HG03025 (cell line): ENCODE results near the gene SLC30A4.

Source experiments
- ATAC-seq: cut with Tn5 transposase; IDR thresholded peaks from one replicate; pipeline ENCODE4 v1.9.1; 2021; ENCODE audit warnings: mild to moderate bottlenecking, moderate library complexity; ENCODE audit not compliant: unreplicated experiment, low FRiP score

Gene SLC30A4

GRCh38 chr15:45456212-45457106 is 66.1 kb downstream of the SLC30A4 start:
- ATAC-seq: no peak

GRCh38 chr15:45454814-45455213 is 67.7 kb downstream of the SLC30A4 start:
- ATAC-seq: peak; percentile 51

- ATAC-seq: no peak
These were observed 71.3 kb downstream of the SLC30A4 start for GRCh38 chr15:45451265-45451664.

GRCh38 chr15:45449916-45450867 is 72.4 kb downstream of the SLC30A4 start:
- ATAC-seq: no peak

- no peak for ATAC-seq
These were observed 73.2 kb downstream of the SLC30A4 start for GRCh38 chr15:45449395-45449794.

- ATAC-seq: no peak
These were observed 74.3 kb downstream of the SLC30A4 start for GRCh38 chr15:45448066-45448915.

- ATAC-seq: no peak
These were observed 78.9 kb downstream of the SLC30A4 start for GRCh38 chr15:45443645-45444044.

GRCh38 chr15:45442507-45443135 is 79.9 kb downstream of the SLC30A4 start:
- ATAC-seq: no peak

- ATAC-seq: no peak
These were observed 80.9 kb downstream of the SLC30A4 start for GRCh38 chr15:45441686-45442085.

GRCh38 chr15:45441036-45441435 is 81.5 kb downstream of the SLC30A4 start:
- ATAC-seq: no peak

GRCh38 chr15:45439521-45440260 is 82.9 kb downstream of the SLC30A4 start:
- ATAC-seq: no peak

GRCh38 chr15:45435124-45435903 is 87.2 kb downstream of the SLC30A4 start:
- ATAC-seq: no peak

- ATAC-seq: no peak
These were observed 88.4 kb downstream of the SLC30A4 start for GRCh38 chr15:45434078-45434567.

GRCh38 chr15:45431511-45431910 is 91.0 kb downstream of the SLC30A4 start:
- ATAC-seq: no peak

- no peak for ATAC-seq
These were observed 92.4 kb downstream of the SLC30A4 start for GRCh38 chr15:45429941-45430792.
